ENCODE measurements around the gene POMGNT1.

DNA sequence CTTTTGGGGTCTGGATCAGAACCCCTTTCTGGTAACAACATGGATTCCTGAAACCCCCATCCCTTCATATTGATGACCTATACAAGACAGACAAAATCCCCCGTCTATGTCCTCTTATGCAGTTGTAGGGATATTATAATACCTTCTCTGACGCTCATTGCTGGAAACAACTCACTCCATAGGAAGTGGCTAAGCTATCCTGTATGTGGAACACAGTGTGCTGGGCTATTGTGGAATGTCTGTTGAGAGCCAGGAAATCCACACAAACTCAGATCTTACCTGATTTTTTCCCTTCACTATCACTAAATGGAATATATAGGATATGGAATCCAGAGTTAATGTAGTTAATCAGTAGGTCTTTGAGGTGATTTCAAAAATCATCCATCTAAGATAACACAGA is 48.1 kb downstream of the POMGNT1 start:
- TF ChIP-seq, protein P1, sequence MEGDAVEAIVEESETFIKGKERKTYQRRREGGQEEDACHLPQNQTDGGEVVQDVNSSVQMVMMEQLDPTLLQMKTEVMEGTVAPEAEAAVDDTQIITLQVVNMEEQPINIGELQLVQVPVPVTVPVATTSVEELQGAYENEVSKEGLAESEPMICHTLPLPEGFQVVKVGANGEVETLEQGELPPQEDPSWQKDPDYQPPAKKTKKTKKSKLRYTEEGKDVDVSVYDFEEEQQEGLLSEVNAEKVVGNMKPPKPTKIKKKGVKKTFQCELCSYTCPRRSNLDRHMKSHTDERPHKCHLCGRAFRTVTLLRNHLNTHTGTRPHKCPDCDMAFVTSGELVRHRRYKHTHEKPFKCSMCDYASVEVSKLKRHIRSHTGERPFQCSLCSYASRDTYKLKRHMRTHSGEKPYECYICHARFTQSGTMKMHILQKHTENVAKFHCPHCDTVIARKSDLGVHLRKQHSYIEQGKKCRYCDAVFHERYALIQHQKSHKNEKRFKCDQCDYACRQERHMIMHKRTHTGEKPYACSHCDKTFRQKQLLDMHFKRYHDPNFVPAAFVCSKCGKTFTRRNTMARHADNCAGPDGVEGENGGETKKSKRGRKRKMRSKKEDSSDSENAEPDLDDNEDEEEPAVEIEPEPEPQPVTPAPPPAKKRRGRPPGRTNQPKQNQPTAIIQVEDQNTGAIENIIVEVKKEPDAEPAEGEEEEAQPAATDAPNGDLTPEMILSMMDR (IDR thresholded peaks at IDR 0.05; ENCODE audit: low read depth, low read length): no peak
- no peak for TF ChIP-seq EZH2phosphoT487 (IDR thresholded peaks at IDR 0.05; ENCODE audit: low read depth)
